ENCODE data around the gene EPHA2.

EPHA2 gene

DNA sequence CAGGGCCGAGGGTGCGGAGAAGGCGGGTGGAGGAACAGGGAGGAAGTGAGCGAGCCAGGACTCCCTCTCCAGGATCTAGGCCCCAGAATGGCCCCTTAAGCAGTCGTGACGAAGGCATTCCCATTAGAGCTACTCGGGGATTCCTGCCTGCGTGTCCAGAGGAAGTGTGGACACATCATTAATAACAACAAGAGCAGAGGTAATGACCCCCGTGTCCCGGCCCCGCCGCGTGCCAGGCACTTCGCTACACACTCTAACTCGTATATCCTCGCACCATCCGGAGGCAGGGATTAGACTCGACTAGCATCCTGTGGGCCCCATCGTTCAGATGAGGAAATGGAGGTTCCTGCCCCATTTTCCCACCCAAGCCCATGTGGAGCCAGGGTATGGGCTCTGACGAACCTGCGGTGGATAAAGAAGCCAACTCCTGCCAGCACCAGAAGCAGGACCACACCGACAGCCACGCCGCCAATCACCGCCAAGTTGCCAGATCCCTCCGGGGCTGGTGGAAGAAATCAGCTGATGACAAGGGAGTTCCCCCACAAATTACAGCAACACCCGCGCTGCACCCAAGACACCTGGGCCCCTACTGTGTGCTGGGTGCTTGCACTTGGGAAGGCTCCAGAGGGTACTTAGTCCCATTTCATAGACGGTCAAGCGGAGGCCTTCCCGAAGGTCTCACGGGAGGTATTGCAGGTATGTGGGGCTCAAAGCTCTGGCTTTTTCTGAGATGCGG, 21.6 kb downstream of the EPHA2 start:
- TF ChIP-seq ZFX (IDR thresholded peaks at IDR 0.05; ENCODE audit: borderline replicate concordance), result no peak
- TF ChIP-seq, protein P1, sequence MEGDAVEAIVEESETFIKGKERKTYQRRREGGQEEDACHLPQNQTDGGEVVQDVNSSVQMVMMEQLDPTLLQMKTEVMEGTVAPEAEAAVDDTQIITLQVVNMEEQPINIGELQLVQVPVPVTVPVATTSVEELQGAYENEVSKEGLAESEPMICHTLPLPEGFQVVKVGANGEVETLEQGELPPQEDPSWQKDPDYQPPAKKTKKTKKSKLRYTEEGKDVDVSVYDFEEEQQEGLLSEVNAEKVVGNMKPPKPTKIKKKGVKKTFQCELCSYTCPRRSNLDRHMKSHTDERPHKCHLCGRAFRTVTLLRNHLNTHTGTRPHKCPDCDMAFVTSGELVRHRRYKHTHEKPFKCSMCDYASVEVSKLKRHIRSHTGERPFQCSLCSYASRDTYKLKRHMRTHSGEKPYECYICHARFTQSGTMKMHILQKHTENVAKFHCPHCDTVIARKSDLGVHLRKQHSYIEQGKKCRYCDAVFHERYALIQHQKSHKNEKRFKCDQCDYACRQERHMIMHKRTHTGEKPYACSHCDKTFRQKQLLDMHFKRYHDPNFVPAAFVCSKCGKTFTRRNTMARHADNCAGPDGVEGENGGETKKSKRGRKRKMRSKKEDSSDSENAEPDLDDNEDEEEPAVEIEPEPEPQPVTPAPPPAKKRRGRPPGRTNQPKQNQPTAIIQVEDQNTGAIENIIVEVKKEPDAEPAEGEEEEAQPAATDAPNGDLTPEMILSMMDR (IDR thresholded peaks at IDR 0.05), result no peak
- H3K27ac ChIP-seq, result no peak overlapping the region

DNA sequence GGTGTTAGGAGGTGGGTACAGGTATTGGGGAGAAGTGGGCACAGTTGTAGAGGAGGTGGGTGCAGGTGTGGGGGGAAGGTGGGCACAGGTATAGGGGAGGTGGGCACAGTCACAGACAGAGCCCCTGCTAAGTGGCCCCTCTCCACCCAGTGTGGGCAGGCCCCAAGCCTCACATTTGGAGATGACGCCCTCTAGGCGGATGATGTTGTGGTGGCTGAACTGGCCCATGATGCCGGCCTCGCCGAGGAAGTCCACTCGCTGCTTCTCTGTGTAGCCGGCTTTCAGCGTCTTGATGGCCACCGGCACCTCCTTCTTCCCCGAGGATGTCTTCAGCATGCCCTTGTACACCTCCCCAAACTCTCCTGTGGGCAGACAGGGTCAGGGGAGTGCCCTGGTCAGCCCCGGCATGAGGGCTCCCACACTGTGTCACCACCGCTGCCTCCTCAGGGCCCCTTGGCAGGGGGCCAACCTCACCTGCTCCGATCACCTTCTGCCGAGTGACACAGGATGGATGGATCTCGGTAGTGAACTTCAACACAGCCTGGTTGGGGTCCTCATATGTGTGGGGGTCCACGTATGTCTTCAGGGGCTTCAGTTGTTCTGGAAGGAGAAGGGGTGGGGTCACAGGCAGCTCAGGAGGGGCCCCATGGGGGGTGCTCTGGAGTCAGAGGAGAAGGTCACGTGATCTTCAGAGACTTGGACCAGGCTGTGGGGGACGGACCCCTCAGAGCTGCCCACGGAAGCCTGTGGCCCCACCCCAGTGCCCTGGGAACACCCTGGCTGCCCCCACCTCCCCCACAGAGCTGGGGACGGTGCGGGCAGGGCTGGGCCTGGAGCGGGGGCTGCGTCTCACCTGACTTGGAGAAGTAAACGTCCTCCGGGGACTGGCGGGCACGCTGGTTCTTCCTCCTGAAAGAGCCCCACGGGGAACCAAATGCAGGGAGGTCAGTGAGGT, 22.6 kb downstream of the EPHA2 start:
- no peak overlapping the region for H3K27ac ChIP-seq
- TF ChIP-seq, protein P1 (IDR thresholded peaks at IDR 0.05), result no peak
- TF ChIP-seq ZFX (IDR thresholded peaks at IDR 0.05; ENCODE audit: borderline replicate concordance), result no peak

DNA sequence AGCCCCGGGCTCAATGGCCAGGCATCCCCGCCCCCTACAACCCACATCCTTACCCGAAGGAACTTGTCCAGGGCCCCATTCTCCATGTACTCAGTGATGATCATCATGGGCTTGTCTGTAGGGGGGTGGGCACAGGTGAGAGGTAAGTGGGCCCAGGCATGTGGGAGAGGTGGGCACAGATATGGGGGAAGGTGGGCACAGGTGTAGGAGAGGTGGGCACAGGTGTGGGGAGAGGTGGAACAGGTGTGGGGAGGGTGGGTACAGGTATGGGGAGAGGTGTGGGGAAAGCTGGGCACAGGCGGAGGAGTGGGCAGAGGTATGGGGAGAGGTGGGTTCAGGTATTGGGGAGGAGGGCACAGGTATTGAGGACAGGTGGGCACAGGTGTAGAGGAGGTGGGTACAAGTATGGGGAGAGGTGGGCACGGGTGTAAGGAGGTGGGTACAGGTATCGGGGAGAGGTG, 23.5 kb downstream of the EPHA2 start:
- no peak overlapping the region for H3K27ac ChIP-seq
- TF ChIP-seq, protein P1 (IDR thresholded peaks at IDR 0.05), result no peak
- TF ChIP-seq ZFX (IDR thresholded peaks at IDR 0.05; ENCODE audit: borderline replicate concordance), result no peak

DNA sequence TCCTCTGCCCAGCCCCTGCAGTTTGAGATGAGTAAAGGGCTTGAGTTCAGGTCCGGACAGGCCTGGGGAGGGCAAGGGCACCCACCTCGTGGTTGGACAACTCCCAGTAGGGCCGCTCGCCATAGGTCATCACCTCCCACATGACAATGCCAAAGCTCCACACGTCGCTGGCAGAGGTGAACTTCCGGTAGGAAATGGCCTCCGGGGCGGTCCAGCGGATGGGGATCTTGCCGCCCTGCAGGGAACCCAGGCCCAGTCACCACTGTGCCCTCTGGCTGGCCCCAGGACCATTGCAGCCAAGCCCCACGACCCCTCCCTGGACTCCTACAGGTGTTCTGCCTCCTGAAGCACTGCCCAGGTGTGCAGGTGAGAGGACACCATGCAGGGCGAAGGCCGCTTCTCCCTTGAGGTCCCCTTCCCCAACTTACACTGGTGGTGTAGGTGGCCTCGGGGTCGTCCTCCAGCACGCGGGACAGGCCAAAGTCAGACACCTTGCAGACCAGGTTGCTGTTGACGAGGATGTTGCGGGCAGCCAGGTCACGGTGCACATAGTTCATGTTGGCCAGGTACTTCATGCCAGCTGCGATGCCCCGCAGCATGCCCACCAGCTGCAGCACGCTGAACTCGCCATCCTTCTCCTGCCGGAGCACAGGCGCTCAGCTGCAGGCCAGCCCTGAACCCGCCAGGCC, 24.1 kb downstream of the EPHA2 start:
- TF ChIP-seq, protein P1 (IDR thresholded peaks at IDR 0.05), result no peak
- no peak for TF ChIP-seq ZFX (IDR thresholded peaks at IDR 0.05; ENCODE audit: borderline replicate concordance)

DNA sequence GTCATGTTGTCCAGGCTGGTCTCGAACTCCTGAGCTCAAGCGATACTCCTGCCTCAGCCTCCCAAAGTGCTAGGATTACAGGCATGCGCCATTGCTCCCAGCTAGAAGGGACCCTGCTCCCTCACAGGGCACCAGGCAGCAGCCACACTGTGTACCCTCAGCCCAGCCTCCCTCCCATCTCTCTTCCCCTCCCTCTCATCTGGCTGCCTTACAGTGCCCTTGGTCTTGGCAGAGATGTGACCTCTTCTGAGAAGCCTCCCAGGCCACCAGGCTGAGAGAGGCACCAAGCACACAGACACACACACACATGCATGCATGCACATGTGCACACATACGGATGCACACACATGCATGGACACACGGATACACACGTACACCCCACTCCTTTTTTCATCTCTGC, 25.0 kb downstream of the EPHA2 start:
- H3K27ac ChIP-seq, result no peak overlapping the region
- no peak for TF ChIP-seq ZFX (IDR thresholded peaks at IDR 0.05; ENCODE audit: borderline replicate concordance)
- TF ChIP-seq, protein P1 (IDR thresholded peaks at IDR 0.05), result no peak

More for the DNA sequence above, 24.1 kb downstream of the EPHA2 start:
- H3K27ac ChIP-seq, result no peak overlapping the region

DNA sequence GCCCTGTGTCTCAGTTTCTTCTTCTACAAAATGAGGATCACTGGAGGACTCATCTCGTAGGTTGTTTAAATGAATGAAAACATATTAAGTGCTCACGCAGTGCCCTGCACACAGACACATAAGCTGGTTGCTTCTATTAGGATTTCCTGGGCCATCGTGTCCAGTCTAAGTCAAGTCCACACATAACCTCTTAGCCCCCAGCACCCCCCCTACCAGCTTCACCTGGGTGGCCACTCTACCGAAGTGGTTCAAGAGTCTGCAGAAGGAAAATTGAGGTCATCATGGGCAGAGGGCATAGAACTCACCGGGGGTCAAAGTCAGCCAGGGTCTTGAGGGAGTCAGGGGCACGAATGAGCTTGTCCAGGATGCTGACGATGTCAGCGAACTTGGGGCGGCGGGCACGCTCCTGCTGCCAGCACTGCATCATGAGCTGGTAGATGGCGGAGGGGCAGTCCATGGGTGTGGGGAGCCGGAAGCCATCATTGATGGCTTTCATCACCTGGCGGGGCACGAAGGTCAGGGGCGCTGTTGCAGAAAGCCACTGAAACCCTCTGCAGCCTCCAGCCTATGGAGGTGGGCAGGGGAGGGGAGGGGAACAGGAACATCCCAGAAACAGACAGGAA, 25.8 kb downstream of the EPHA2 start:
- TF ChIP-seq, protein P1 (IDR thresholded peaks at IDR 0.05), result no peak
- no peak for TF ChIP-seq ZFX (IDR thresholded peaks at IDR 0.05; ENCODE audit: borderline replicate concordance)
- H3K27ac ChIP-seq, result no peak overlapping the region
